A549 (cell line): ENCODE measurements around the gene RDH5. TPM values are rescaled to one million over a fixed set of nuclear protein-coding genes. Genes with fewer than 3 reads are reported as not detected.
A peak's percentile ranks its signal among the peaks of the same experiment; 100 is the strongest.

Experiments
- ATAC-seq, 2 experiments: fragments of 200-7000 bp in 1 of 2; fragments of >200 bp in 1 of 2; cut with Nextera tagmentation in 1 of 2; cut with Tn5 transposase in 1 of 2; 3 replicates each; pipeline versions ENCODE4 v1.8.0 to v1.9.1; 2018 to 2020; ENCODE audit warnings: mild to moderate bottlenecking in 1 of 2, moderate library complexity in 1 of 2
- CTCF ChIA-PET: fragments of 300-600 bp; sonication (Branson Sonifier 250); formaldehyde crosslinking; extraction: SDS; loops from one replicate; lab custom pipeline; 2021; ENCODE audit warnings: antibody characterized with exemption, inconsistent platforms; lab: Yijun Ruan, JAX
- POLR2A ChIA-PET: fragments of 350-600 bp; formaldehyde crosslinking; extraction: SDS; loops from one replicate; lab custom pipeline; 2021; ENCODE audit warnings: antibody characterized with exemption, inconsistent platforms; lab: Yijun Ruan, JAX
- DNase-seq, 2 experiments: peaks; one replicate each; pipeline versions ENCODE4 v3.0.0 to v3.0.0-alpha.2; 2011 to 2016; ENCODE audit warnings: low read depth in 1 of 2, low spot score in 1 of 2
- FAIRE-seq: peaks from 2 replicates; lab custom pipeline; 2011; peaks lifted over from hg19 to GRCh38; lab: Jason Lieb, UNC
- H3K27ac ChIP-seq, 2 experiments: fragments of >200 bp; sonication (Bioruptor Twin); formaldehyde crosslinking; 3 replicates each; pipeline ENCODE4 v1.5.1; 2016 to 2017
- H3K4me1 ChIP-seq: fragments of >200 bp; sonication (Bioruptor Twin); formaldehyde crosslinking; 3 replicates; pipeline ENCODE4 v1.6.1; 2016
- H3K4me2 ChIP-seq: fragments of >200 bp; sonication (Bioruptor Twin); formaldehyde crosslinking; 3 replicates; pipeline ENCODE4 v1.6.1; 2016
- H3K4me3 ChIP-seq: fragments of >200 bp; sonication (Bioruptor Twin); formaldehyde crosslinking; 3 replicates; pipeline ENCODE4 v1.5.1; 2016
- H3K9me3 ChIP-seq: fragments of >200 bp; sonication (Bioruptor Twin); formaldehyde crosslinking; 3 replicates; pipeline ENCODE4 v1.6.1; 2016
- ATOH8 ChIP-seq: fragments of 250-450 bp; sonication (Bioruptor Pico); IDR thresholded peaks from 2 replicates; pipeline ENCODE4 v1.5.0; 2020; ENCODE audit warnings: low read depth, mild to moderate bottlenecking, moderate library complexity
- BHLHE40 ChIP-seq: IDR thresholded peaks from 2 replicates; pipeline ENCODE4 v1.6.1; 2012; ENCODE audit warnings: low read depth, low read length, inconsistent platforms
- CHD2 ChIP-seq: fragments of 150-350 bp; IDR thresholded peaks from 2 replicates; pipeline ENCODE4 v1.6.1; 2014; ENCODE audit warnings: low read length; ENCODE audit not compliant: partially characterized antibody
- EP300 ChIP-seq, 2 experiments: fragments of >200 bp; sonication (Bioruptor Twin); formaldehyde crosslinking; IDR thresholded peaks; 2 replicates in 1 of 2; 3 replicates in 1 of 2; pipeline ENCODE4 v1.6.1; 2016 to 2017
- FOXS1 ChIP-seq: fragments of 250-450 bp; sonication (Bioruptor Pico); IDR thresholded peaks from 2 replicates; pipeline ENCODE4 v1.5.0; 2020; ENCODE audit warnings: mild to moderate bottlenecking, moderate library complexity
- GATA3 ChIP-seq: IDR thresholded peaks from 2 replicates; pipeline ENCODE4 v1.6.1; 2012; ENCODE audit warnings: borderline replicate concordance
- HES2 ChIP-seq: fragments of >200 bp; sonication (Bioruptor Twin); formaldehyde crosslinking; IDR thresholded peaks from 2 replicates; pipeline ENCODE4 v1.6.1; 2016
- HMGXB4 ChIP-seq: fragments of 250-450 bp; sonication (Bioruptor Pico); IDR thresholded peaks from 2 replicates; pipeline ENCODE4 v1.5.0; 2021; ENCODE audit warnings: mild to moderate bottlenecking, moderate library complexity, borderline replicate concordance
- HOXB5 ChIP-seq: fragments of 250-450 bp; sonication (Bioruptor Pico); IDR thresholded peaks from 2 replicates; pipeline ENCODE4 v1.5.0; 2020; ENCODE audit warnings: mild to moderate bottlenecking, moderate library complexity
- KDM1A ChIP-seq: fragments of 200-600 bp; sonication (generic); IDR thresholded peaks from 2 replicates; pipeline ENCODE4 v1.6.1; 2016; ENCODE audit warnings: low read depth, mild to moderate bottlenecking
- MAZ ChIP-seq: fragments of 150-350 bp; IDR thresholded peaks from 2 replicates; pipeline ENCODE4 v1.6.1; 2014; ENCODE audit warnings: antibody characterized with exemption, low read depth, low read length, borderline replicate concordance
- POLR2A ChIP-seq: IDR thresholded peaks from 2 replicates; pipeline ENCODE4 v1.6.1; 2012; ENCODE audit warnings: mild to moderate bottlenecking, low read length
- RARB ChIP-seq: fragments of 250-450 bp; sonication (Bioruptor Pico); IDR thresholded peaks from 2 replicates; pipeline ENCODE4 v1.8.0; 2021; ENCODE audit warnings: mild to moderate bottlenecking, moderate library complexity
- TFCP2L1 ChIP-seq: fragments of 250-450 bp; sonication (Bioruptor Pico); IDR thresholded peaks from 2 replicates; pipeline ENCODE4 v1.5.0; 2021; ENCODE audit warnings: mild to moderate bottlenecking
- USF2 ChIP-seq: fragments of 450-650 bp; IDR thresholded peaks from 2 replicates; pipeline ENCODE4 v1.6.1; 2014; ENCODE audit warnings: antibody characterized with exemption
- ZC3H11A ChIP-seq: fragments of 450-650 bp; IDR thresholded peaks from 2 replicates; pipeline ENCODE4 v1.6.1; 2014; ENCODE audit warnings: antibody characterized with exemption, mild to moderate bottlenecking
- ZSCAN20 ChIP-seq: fragments of 250-450 bp; sonication (Bioruptor Pico); IDR thresholded peaks from 2 replicates; pipeline ENCODE4 v1.8.0; 2022; ENCODE audit warnings: mild to moderate bottlenecking, moderate library complexity
- WGBS: methylation state at CpG from one replicate; pipeline ENCODE4 v1.1.6; 2017; ENCODE audit errors: missing lambda C conversion rate; 5-methylcytosine and 5-hydroxymethylcytosine counted together
- polyA plus RNA-seq, 4 experiments: library from polyadenylated mRNA; depleted of rRNA in 3 of 4; stranded (reverse); fragments of >200 nt; fragmentation: RNase III in 1 of 4; extraction: RNeasy Plus Mini Kit Qiagen cat#74134 plus additional on column Dnase treatment in 1 of 4; gene quantifications; 2 replicates in 3 of 4; 3 replicates in 1 of 4; pipeline ENCODE4 v1.2.3, GENCODE V29; 2011 to 2017

Gene RDH5
- polyA plus RNA-seq, 2 of the 4 experiments (the other 2 are of a cell fraction), result 4.1 to 9.1 TPM

- WGBS, result 78% methylated on average over 5 of the region's 5 CpGs
- no peak for TF ChIP-seq TFCP2L1
- TF ChIP-seq RARB (CRISPR knock-in tag), result no peak
- 0 out of 2 replicates have a peak, but pooled peaks have one; percentile 14 for TF ChIP-seq POLR2A
- no peak for TF ChIP-seq HES2
- TF ChIP-seq GATA3, result no peak
- no peak for TF ChIP-seq KDM1A
- no peak for TF ChIP-seq ZC3H11A
- Histone ChIP-seq H3K4me2 (no peak overlapping the region), H3K4me3 (no peak overlapping the region), H3K4me1 (peaks cover 14% of the 10 kb centered on the region; the same call in 2 of the 3 replicates), H3K27ac (no peak overlapping the region), H3K9me3 (no peaks in the 10 kb centered on the region)
- no peak for DNase-seq
- POLR2A ChIA-PET, result no interaction called here
- CTCF ChIA-PET, result interaction anchor here (1.2 to 1.5 kb wide), 3 partner anchors 10 to 27 kb away, joined by 3 read pairs; no protein-coding TSS in a partner anchor
- ATAC-seq, result no peak
- FAIRE-seq, result no peak
Measured at GRCh38 chr12:55685671-55686070, 34.5 kb upstream of the RDH5 start.

GRCh38 chr12:55686366-55687010 is 33.7 kb upstream of the RDH5 start:
- Histone ChIP-seq H3K4me1 (peaks cover 9% of the 10 kb centered on the region; the same call in 2 of the 3 replicates), H3K4me3 (no peak overlapping the region), H3K27ac (no peak overlapping the region), H3K4me2 (no peak overlapping the region), H3K9me3 (no peaks in the 10 kb centered on the region)
- DNase-seq (no peak), FAIRE-seq (no peak), ATAC-seq (no peak)
- 67% methylated on average over 9 of the region's 9 CpGs for WGBS
- CTCF ChIA-PET, result interaction anchor here (1.2 to 1.3 kb wide), 2 partner anchors 30 to 34 kb away, joined by 3 to 5 read pairs; no protein-coding TSS in a partner anchor
- no peak for TF ChIP-seq HMGXB4 (CRISPR knock-in tag)
- TF ChIP-seq MAZ, result no peak
- TF ChIP-seq HOXB5 (CRISPR knock-in tag), result no peak
- TF ChIP-seq USF2, result no peak
- TF ChIP-seq ATOH8, result no peak
- no peak for TF ChIP-seq ZSCAN20 (CRISPR knock-in tag)
- no peak for TF ChIP-seq BHLHE40
- POLR2A ChIA-PET, result no interaction called here

GRCh38 chr12:55687746-55688145 is 32.4 kb upstream of the RDH5 start:
- TF ChIP-seq FOXS1 (CRISPR knock-in tag), result no peak
- TF ChIP-seq EP300 (IDR thresholded peaks at IDR 0.05), result no peak
- TF ChIP-seq CHD2, result no peak
- no peak for TF ChIP-seq ZC3H11A
- no peaks in the 10 kb centered on the region for H3K9me3 ChIP-seq
- no peak overlapping the region for H3K4me3 ChIP-seq
- H3K4me1 ChIP-seq, result peaks cover 3% of the 10 kb centered on the region; the same call in 2 of the 3 replicates
- no peak for ATAC-seq
- no peak for FAIRE-seq
- no peak for DNase-seq
- ChIA-PET CTCF (interaction anchor here (0.7 kb wide), 1 partner anchor 307 kb away, joined by 3 read pairs; no protein-coding TSS in a partner anchor), POLR2A (no interaction called here)
- no peak overlapping the region for H3K27ac ChIP-seq
- no peak overlapping the region for H3K4me2 ChIP-seq
